Stomach smooth muscle (tissue), 2 donors: ENCODE measurements around the gene MAB21L4.

Experiments used
- H3K27ac ChIP-seq: one replicate; pipeline ENCODE4 v1.7.0; 2013; ENCODE audit warnings: mild to moderate bottlenecking, low read length, inconsistent platforms
- H3K27me3 ChIP-seq, 2 donors: one replicate each; pipeline ENCODE4 v1.7.0; 2013; ENCODE audit warnings: low read length in 2 of 2; ENCODE audit not compliant: insufficient read depth in 2 of 2, control insufficient read depth in 1 of 2
- H3K36me3 ChIP-seq, 2 donors: one replicate each; pipeline ENCODE4 v1.7.0; 2013; ENCODE audit warnings: low read length in 2 of 2; ENCODE audit not compliant: control insufficient read depth in 2 of 2, insufficient read depth in 2 of 2
- H3K4me1 ChIP-seq: one replicate; pipeline ENCODE4 v1.7.0; 2013; ENCODE audit warnings: low read length; ENCODE audit not compliant: control insufficient read depth, insufficient read depth
- H3K4me3 ChIP-seq, 2 donors: one replicate each; pipeline ENCODE4 v1.7.0; 2013; ENCODE audit warnings: low read length in 2 of 2
- H3K9ac ChIP-seq, 2 donors: one replicate each; pipeline ENCODE4 v1.7.0; 2013; ENCODE audit warnings: low read length in 2 of 2, mild to moderate bottlenecking in 1 of 2
- H3K9me3 ChIP-seq, 2 donors: one replicate each; pipeline ENCODE4 v1.7.0; 2013; ENCODE audit warnings: low read length in 2 of 2; ENCODE audit not compliant: control insufficient read depth in 2 of 2
- donor health status: healthy.
- donor health status: Pancreatic carcinoma.

The MAB21L4 gene

GRCh38 chr2:240930631-240931318 lies 34.8 kb upstream of the MAB21L4 start:
- no peak overlapping the region for H3K4me3 ChIP-seq
- no peak overlapping the region for H3K27ac ChIP-seq
- H3K27me3 ChIP-seq = peaks cover 0 to 2% of the 10 kb centered on the region in 2 donors
- H3K4me1 ChIP-seq = peaks cover 3% of the 10 kb centered on the region
- no peaks in the 10 kb centered on the region for H3K36me3 ChIP-seq
- H3K9ac ChIP-seq = no peak overlapping the region
- no peaks in the 10 kb centered on the region for H3K9me3 ChIP-seq

- peaks cover 3% of the 10 kb centered on the region for H3K4me1 ChIP-seq
- no peaks in the 10 kb centered on the region for H3K36me3 ChIP-seq
- H3K9me3 ChIP-seq = no peaks in the 10 kb centered on the region
- no peak overlapping the region for H3K4me3 ChIP-seq
- H3K27ac ChIP-seq = no peak overlapping the region
- H3K9ac ChIP-seq = no peak overlapping the region
- H3K27me3 ChIP-seq = peaks cover 0 to 2% of the 10 kb centered on the region in 2 donors
These were observed 34.2 kb upstream of the MAB21L4 start for GRCh38 chr2:240930096-240930630.

- Histone ChIP-seq H3K36me3 (no peaks in the 10 kb centered on the region), H3K9me3 (no peaks in the 10 kb centered on the region), H3K4me3 (no peak overlapping the region), H3K27ac (no peak overlapping the region), H3K9ac (no peak overlapping the region), H3K27me3 (peaks cover 0 to 2% of the 10 kb centered on the region in 2 donors), H3K4me1 (peaks cover 3% of the 10 kb centered on the region)
These were observed 33.6 kb upstream of the MAB21L4 start for GRCh38 chr2:240929364-240930095.

GRCh38 chr2:240928476-240929363 lies 32.8 kb upstream of the MAB21L4 start:
- peaks cover 3% of the 10 kb centered on the region for H3K4me1 ChIP-seq
- no peaks in the 10 kb centered on the region for H3K36me3 ChIP-seq
- peaks cover 0 to 2% of the 10 kb centered on the region in 2 donors for H3K27me3 ChIP-seq
- no peak overlapping the region for H3K4me3 ChIP-seq
- H3K27ac ChIP-seq = no peak overlapping the region
- H3K9ac ChIP-seq = no peak overlapping the region
- no peaks in the 10 kb centered on the region for H3K9me3 ChIP-seq

GRCh38 chr2:240927390-240927781 lies 31.4 kb upstream of the MAB21L4 start:
- no peaks in the 10 kb centered on the region for H3K9me3 ChIP-seq
- peak overlapping the region in 1 of 2 donors; percentile 57 for H3K9ac ChIP-seq
- no peaks in the 10 kb centered on the region for H3K36me3 ChIP-seq
- peak overlapping the region; percentile 56 to 59 for H3K4me3 ChIP-seq
- peaks cover 0 to 2% of the 10 kb centered on the region in 2 donors for H3K27me3 ChIP-seq
- H3K27ac ChIP-seq = no peak overlapping the region
- H3K4me1 ChIP-seq = peaks cover 3% of the 10 kb centered on the region

- peaks cover 0 to 2% of the 10 kb centered on the region in 2 donors for H3K27me3 ChIP-seq
- H3K9me3 ChIP-seq = no peaks in the 10 kb centered on the region
- peaks cover 4% of the 10 kb centered on the region for H3K4me1 ChIP-seq
- H3K36me3 ChIP-seq = no peaks in the 10 kb centered on the region
- peak overlapping the region; percentile 56 to 59 for H3K4me3 ChIP-seq
- no peak overlapping the region for H3K27ac ChIP-seq
- peak overlapping the region; percentile 43 to 57 for H3K9ac ChIP-seq
These were observed 30.8 kb upstream of the MAB21L4 start for GRCh38 chr2:240926516-240927389.

- Histone ChIP-seq H3K27ac (no peak overlapping the region), H3K9ac (no peak overlapping the region), H3K27me3 (peaks cover 0 to 2% of the 10 kb centered on the region in 2 donors), H3K9me3 (no peaks in the 10 kb centered on the region), H3K4me1 (peaks cover 6% of the 10 kb centered on the region), H3K4me3 (no peak overlapping the region), H3K36me3 (no peaks in the 10 kb centered on the region)
These were observed 29.9 kb upstream of the MAB21L4 start for GRCh38 chr2:240925568-240926515.

GRCh38 chr2:240925191-240925567 lies 29.2 kb upstream of the MAB21L4 start:
- Histone ChIP-seq H3K4me3 (no peak overlapping the region), H3K4me1 (peaks cover 6% of the 10 kb centered on the region), H3K9ac (no peak overlapping the region), H3K27ac (no peak overlapping the region), H3K36me3 (no peaks in the 10 kb centered on the region), H3K9me3 (no peaks in the 10 kb centered on the region), H3K27me3 (peaks cover 0 to 2% of the 10 kb centered on the region in 2 donors)

GRCh38 chr2:240922982-240923537 lies 27.1 kb upstream of the MAB21L4 start:
- H3K36me3 ChIP-seq = no peaks in the 10 kb centered on the region
- H3K27me3 ChIP-seq = no peaks in the 10 kb centered on the region
- no peak overlapping the region for H3K9ac ChIP-seq
- H3K9me3 ChIP-seq = no peaks in the 10 kb centered on the region
- H3K27ac ChIP-seq = no peak overlapping the region
- no peak overlapping the region for H3K4me3 ChIP-seq
- H3K4me1 ChIP-seq = peaks cover 6% of the 10 kb centered on the region
